Mesenchymal stem cell (in vitro differentiated cells and primary cell): ENCODE results near the gene DAO.
A peak's percentile ranks its signal among the peaks of the same experiment; 100 is the strongest.

Experiments used
- DNase-seq: peaks from one replicate; pipeline ENCODE4 v3.0.0-alpha.2; 2013
- H2AFZ ChIP-seq: one replicate; pipeline ENCODE4 v1.6.1; 2013; ENCODE audit warnings: low read depth, mild to moderate bottlenecking, control low read depth, inconsistent platforms, low read length, moderate library complexity
- H2AK5ac ChIP-seq: 2 replicates; pipeline ENCODE4 v1.6.1; 2013; ENCODE audit warnings: low read length, moderate library complexity, mild to moderate bottlenecking, inconsistent platforms; ENCODE audit not compliant: severe bottlenecking
- H2BK120ac ChIP-seq: one replicate; pipeline ENCODE4 v1.6.1; 2013; ENCODE audit warnings: low read depth, mild to moderate bottlenecking, inconsistent platforms, low read length, moderate library complexity
- H2BK12ac ChIP-seq, 2 experiments: one replicate each; pipeline ENCODE4 v1.6.1; 2013; ENCODE audit warnings: inconsistent platforms in 2 of 2, low read length in 2 of 2, mild to moderate bottlenecking in 2 of 2, moderate library complexity in 2 of 2, control low read depth in 1 of 2
- H2BK15ac ChIP-seq: one replicate; pipeline ENCODE4 v1.6.1; 2013; ENCODE audit warnings: mild to moderate bottlenecking, low read depth, inconsistent platforms; ENCODE audit not compliant: poor library complexity, severe bottlenecking
- H2BK5ac ChIP-seq: 2 replicates; pipeline ENCODE4 v1.6.1; 2013; ENCODE audit warnings: low read depth, mild to moderate bottlenecking, low read length, control low read depth, inconsistent platforms; ENCODE audit not compliant: poor library complexity, severe bottlenecking
- H3K14ac ChIP-seq, 2 experiments: one replicate each; pipeline ENCODE4 v1.6.1; 2013; ENCODE audit warnings: inconsistent platforms in 2 of 2, low read length in 2 of 2, control low read depth in 1 of 2, mild to moderate bottlenecking in 1 of 2, moderate library complexity in 1 of 2
- H3K18ac ChIP-seq, 2 experiments: one replicate each; pipeline ENCODE4 v1.6.1; 2013; ENCODE audit warnings: inconsistent platforms in 2 of 2, low read length in 2 of 2, control low read depth in 1 of 2, low read depth in 1 of 2, mild to moderate bottlenecking in 1 of 2
- H3K23ac ChIP-seq, 2 experiments: one replicate each; pipeline ENCODE4 v1.6.1; 2013; ENCODE audit warnings: inconsistent platforms in 2 of 2, low read length in 2 of 2, mild to moderate bottlenecking in 2 of 2, moderate library complexity in 2 of 2, control low read depth in 1 of 2
- H3K27ac ChIP-seq: 2 replicates; pipeline ENCODE4 v1.5.1; 2013; ENCODE audit warnings: mild to moderate bottlenecking, moderate library complexity, low read length, control low read depth, inconsistent platforms; ENCODE audit not compliant: poor library complexity, severe bottlenecking
- H3K27me3 ChIP-seq, 2 experiments: 2 replicates each; pipeline versions ENCODE4 v1.6.1 to v1.7.0; 2013; ENCODE audit warnings: low read length in 2 of 2, mild to moderate bottlenecking in 2 of 2, moderate library complexity in 2 of 2, control low read depth in 1 of 2, inconsistent platforms in 1 of 2; ENCODE audit not compliant: control insufficient read depth in 1 of 2, insufficient read depth in 1 of 2
- H3K36me3 ChIP-seq, 2 experiments: 2 replicates each; pipeline versions ENCODE4 v1.6.1 to v1.7.0; 2013; ENCODE audit warnings: low read length in 2 of 2, control low read depth in 1 of 2, inconsistent platforms in 1 of 2, low read depth in 1 of 2, mild to moderate bottlenecking in 1 of 2; ENCODE audit not compliant: insufficient read depth in 2 of 2, control insufficient read depth in 1 of 2
- H3K4ac ChIP-seq, 2 experiments: one replicate each; pipeline ENCODE4 v1.6.1; 2013; ENCODE audit warnings: inconsistent platforms in 2 of 2, low read length in 2 of 2, mild to moderate bottlenecking in 2 of 2, moderate library complexity in 2 of 2, control low read depth in 1 of 2, low read depth in 1 of 2
- H3K4me1 ChIP-seq: 2 replicates; pipeline ENCODE4 v1.6.1; 2013; ENCODE audit warnings: low read depth, low read length, control low read depth; ENCODE audit not compliant: control insufficient read depth, insufficient read depth
- H3K4me2 ChIP-seq: 2 replicates; pipeline ENCODE4 v1.6.1; 2013; ENCODE audit warnings: low read length, mild to moderate bottlenecking, inconsistent platforms; ENCODE audit not compliant: poor library complexity, severe bottlenecking
- H3K4me3 ChIP-seq, 2 experiments: 2 replicates each; pipeline versions ENCODE4 v1.5.1 to v1.7.0; 2013; ENCODE audit warnings: low read length in 2 of 2, mild to moderate bottlenecking in 2 of 2, control low read depth in 1 of 2, low read depth in 1 of 2; ENCODE audit not compliant: insufficient read depth in 1 of 2
- H3K79me1 ChIP-seq: replicated peaks from 2 replicates; pipeline ENCODE4 v1.6.1; 2013; ENCODE audit warnings: mild to moderate bottlenecking, control low read depth, low read length, inconsistent platforms; ENCODE audit not compliant: poor library complexity, severe bottlenecking
- H3K9ac ChIP-seq: 2 replicates; pipeline ENCODE4 v1.7.0; 2013; ENCODE audit warnings: mild to moderate bottlenecking, low read length, moderate library complexity
- H3K9me3 ChIP-seq: 2 replicates; pipeline ENCODE4 v1.7.0; 2013; ENCODE audit warnings: mild to moderate bottlenecking, low read length; ENCODE audit not compliant: control insufficient read depth
- H4K8ac ChIP-seq: one replicate; pipeline ENCODE4 v1.6.1; 2013; ENCODE audit warnings: inconsistent platforms, mild to moderate bottlenecking, low read length, moderate library complexity
- H4K91ac ChIP-seq: one replicate; pipeline ENCODE4 v1.6.1; 2013; ENCODE audit warnings: mild to moderate bottlenecking, low read length, inconsistent platforms
- WGBS: methylation state at CpG from one replicate; pipeline ENCODE4 v1.1.7; 2013; ENCODE audit warnings: mixed read lengths; 5-methylcytosine and 5-hydroxymethylcytosine counted together

The DAO gene

GRCh38 chr12:108854451-108855283 lies 25.2 kb upstream of the DAO start:
- H2AFZ ChIP-seq = no peak overlapping the region
- no peak overlapping the region for H2BK120ac ChIP-seq
- peak overlapping the region; percentile 45 to 83 for H3K4ac ChIP-seq
- H4K91ac ChIP-seq = peak overlapping the region; percentile 99
- peak overlapping the region; percentile 28 for H2AK5ac ChIP-seq
- peak overlapping the region; percentile 81 for H4K8ac ChIP-seq
- H3K4me3 ChIP-seq = peak overlapping the region in 1 of 2 experiments; percentile 100
- peak overlapping the region; percentile 100 for H3K9ac ChIP-seq
- peaks cover 3% of the 10 kb centered on the region for H3K9me3 ChIP-seq
- peak overlapping the region; percentile 5 for H3K4me2 ChIP-seq
- H2BK15ac ChIP-seq = no peak overlapping the region
- H3K23ac ChIP-seq = no peak overlapping the region
- H3K27ac ChIP-seq = peak overlapping the region; percentile 83
- no peak overlapping the region for H2BK5ac ChIP-seq
- peaks cover 22% of the 10 kb centered on the region for H3K4me1 ChIP-seq
- no peaks in the 10 kb centered on the region for H3K27me3 ChIP-seq
- no peaks in the 10 kb centered on the region for H3K79me1 ChIP-seq
- peaks cover 8 to 27% of the 10 kb centered on the region in 2 experiments for H3K36me3 ChIP-seq
- DNase-seq = peak; percentile 100
- H3K18ac ChIP-seq = peak overlapping the region; percentile 86 to 95
- H2BK12ac ChIP-seq = peak overlapping the region; percentile 32 to 59
- H3K14ac ChIP-seq = peak overlapping the region in 1 of 2 experiments; percentile 6
- WGBS = 12% methylated on average over 10 of the region's 13 CpGs

- H3K4me3 ChIP-seq = peak overlapping the region; percentile 94 to 100
- peak overlapping the region; percentile 87 for H4K8ac ChIP-seq
- no peaks in the 10 kb centered on the region for H3K27me3 ChIP-seq
- H2BK15ac ChIP-seq = no peak overlapping the region
- H2BK12ac ChIP-seq = peak overlapping the region in 1 of 2 experiments; percentile 22
- H2BK120ac ChIP-seq = peak overlapping the region; percentile 59
- peak overlapping the region; percentile 83 for H3K27ac ChIP-seq
- H3K9ac ChIP-seq = peak overlapping the region; percentile 100
- H4K91ac ChIP-seq = peak overlapping the region; percentile 97
- H2AFZ ChIP-seq = no peak overlapping the region
- peaks cover 8 to 27% of the 10 kb centered on the region in 2 experiments for H3K36me3 ChIP-seq
- H3K23ac ChIP-seq = peak overlapping the region in 1 of 2 experiments; percentile 26
- H2BK5ac ChIP-seq = peak overlapping the region; percentile 26
- peak overlapping the region; percentile 18 for H2AK5ac ChIP-seq
- peak; percentile 83 for DNase-seq
- H3K79me1 ChIP-seq = no peaks in the 10 kb centered on the region
- peaks cover 22% of the 10 kb centered on the region for H3K4me1 ChIP-seq
- H3K9me3 ChIP-seq = peaks cover 3% of the 10 kb centered on the region
- H3K4me2 ChIP-seq = peak overlapping the region; percentile 71
- H3K14ac ChIP-seq = no peak overlapping the region
- peak overlapping the region; percentile 37 to 100 for H3K4ac ChIP-seq
- H3K18ac ChIP-seq = peak overlapping the region; percentile 98 to 100
- 27% methylated on average over 11 of the region's 12 CpGs for WGBS
Measured at GRCh38 chr12:108855284-108856169, 24.4 kb upstream of the DAO start.

DNA sequence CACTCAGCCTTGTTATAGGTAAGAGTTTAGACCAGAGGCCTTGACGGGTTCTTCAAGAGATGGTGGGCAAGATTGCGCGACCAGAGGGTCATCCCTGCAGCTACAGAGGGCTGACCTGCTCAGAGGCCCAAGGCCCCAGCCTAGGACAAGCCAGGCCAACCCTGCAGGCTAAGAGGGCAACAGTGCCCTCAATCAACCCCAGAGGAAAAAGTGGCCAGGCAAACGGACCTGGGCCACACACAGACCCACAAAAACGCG lies 23.8 kb upstream of the DAO start:
- Histone ChIP-seq H3K9me3 (peaks cover 3% of the 10 kb centered on the region), H3K36me3 (peaks cover 4 to 24% of the 10 kb centered on the region in 2 experiments), H4K8ac (peak overlapping the region; percentile 5), H3K9ac (peak overlapping the region; percentile 100), H2BK12ac (peak overlapping the region in 1 of 2 experiments; percentile 22), H3K4me1 (peaks cover 19% of the 10 kb centered on the region), H2AK5ac (no peak overlapping the region), H3K4me2 (peak overlapping the region; percentile 71), H3K23ac (no peak overlapping the region), H3K18ac (peak overlapping the region; percentile 98 to 100), H3K79me1 (no peaks in the 10 kb centered on the region), H4K91ac (peak overlapping the region; percentile 97), H2BK120ac (peak overlapping the region; percentile 59), H3K4me3 (peak overlapping the region; percentile 94 to 100), H3K27me3 (no peaks in the 10 kb centered on the region), H2BK5ac (peak overlapping the region; percentile 26), H3K4ac (peak overlapping the region; percentile 94 to 100), H2BK15ac (no peak overlapping the region), H3K27ac (peak overlapping the region; percentile 79), H3K14ac (peak overlapping the region in 1 of 2 experiments; percentile 100), H2AFZ (no peak overlapping the region)
- WGBS = 6% methylated on average over 6 of the region's 6 CpGs
- no peak for DNase-seq
